SK-N-SH treated with all-trans-retinoic acid at 6 μM for 48 hours (cell line): ENCODE measurements around the gene TSSK6.

Experiments
- ATAC-seq: fragments of 200-7000 bp; cut with Tn5 transposase; 3 replicates; pipeline ENCODE4 v1.9.1; 2020; ENCODE audit warnings: mild to moderate bottlenecking, moderate library complexity
- ARNTL ChIP-seq: fragments of 450-650 bp; formaldehyde crosslinking; IDR thresholded peaks from 2 replicates; pipeline ENCODE4 v1.5.0; 2020; ENCODE audit warnings: low read depth, mild to moderate bottlenecking, moderate library complexity, borderline replicate concordance
- CSDC2 ChIP-seq: fragments of 250-450 bp; sonication (Bioruptor Pico); IDR thresholded peaks from 2 replicates; pipeline ENCODE4 v1.5.0; 2020; ENCODE audit warnings: mild to moderate bottlenecking, moderate library complexity
- ESRRG ChIP-seq: fragments of 250-450 bp; sonication (Bioruptor Pico); IDR thresholded peaks from 2 replicates; pipeline ENCODE4 v1.6.1; 2021; ENCODE audit warnings: mild to moderate bottlenecking
- GLIS3 ChIP-seq: fragments of 250-450 bp; sonication (Bioruptor Pico); IDR thresholded peaks from 2 replicates; pipeline ENCODE4 v1.5.0; 2020; ENCODE audit warnings: mild to moderate bottlenecking, moderate library complexity
- ISL1 ChIP-seq: fragments of 250-450 bp; sonication (Bioruptor Pico); IDR thresholded peaks from 2 replicates; pipeline ENCODE4 v2.1.2; 2022; ENCODE audit warnings: mild to moderate bottlenecking, moderate library complexity
- OSR1 ChIP-seq: fragments of 250-450 bp; sonication (Bioruptor Pico); IDR thresholded peaks from 2 replicates; pipeline ENCODE4 v1.8.0; 2022; ENCODE audit warnings: moderate library complexity, mild to moderate bottlenecking, inconsistent platforms
- PPARA ChIP-seq: fragments of 250-450 bp; sonication (Bioruptor Pico); IDR thresholded peaks from 2 replicates; pipeline ENCODE4 v1.5.0; 2020; ENCODE audit warnings: mild to moderate bottlenecking, borderline replicate concordance
- RARB ChIP-seq: fragments of 250-450 bp; sonication (Bioruptor Pico); IDR thresholded peaks from 2 replicates; pipeline ENCODE4 v1.8.0; 2021; ENCODE audit warnings: mild to moderate bottlenecking, moderate library complexity
- SNAI2 ChIP-seq: fragments of 250-450 bp; sonication (Bioruptor Pico); IDR thresholded peaks from 2 replicates; pipeline ENCODE4 v1.5.0; 2020; ENCODE audit warnings: mild to moderate bottlenecking, moderate library complexity
- TCF4 ChIP-seq: fragments of 250-450 bp; sonication (Bioruptor Pico); IDR thresholded peaks from 2 replicates; pipeline ENCODE4 v1.8.0; 2021; ENCODE audit warnings: mild to moderate bottlenecking, moderate library complexity, borderline replicate concordance
- TOX ChIP-seq: fragments of 250-450 bp; sonication (Bioruptor Pico); IDR thresholded peaks from 2 replicates; pipeline ENCODE4 v1.8.0; 2021; ENCODE audit warnings: mild to moderate bottlenecking, moderate library complexity, borderline replicate concordance
- ZC3H10 ChIP-seq: fragments of 250-450 bp; sonication (Bioruptor Pico); IDR thresholded peaks from 2 replicates; pipeline ENCODE4 v1.5.1; 2021; ENCODE audit warnings: mild to moderate bottlenecking, moderate library complexity
- ZFP3 ChIP-seq: fragments of 250-450 bp; sonication (Bioruptor Pico); IDR thresholded peaks from 2 replicates; pipeline ENCODE4 v1.5.0; 2020; ENCODE audit warnings: mild to moderate bottlenecking, moderate library complexity
- ZFP30 ChIP-seq: fragments of 450-650 bp; formaldehyde crosslinking; IDR thresholded peaks from 2 replicates; pipeline ENCODE4 v1.5.0; 2022; ENCODE audit warnings: mild to moderate bottlenecking, moderate library complexity
- ZNF565 ChIP-seq: fragments of 450-650 bp; formaldehyde crosslinking; conservative IDR thresholded peaks from 2 replicates; pipeline ENCODE4 v1.5.0; 2020; ENCODE audit warnings: low read depth, mild to moderate bottlenecking, moderate library complexity
- ZNF70 ChIP-seq: fragments of 450-650 bp; formaldehyde crosslinking; IDR thresholded peaks from 2 replicates; pipeline ENCODE4 v1.5.0; 2020; ENCODE audit warnings: mild to moderate bottlenecking, moderate library complexity
- ZNF8 ChIP-seq: fragments of 450-650 bp; formaldehyde crosslinking; IDR thresholded peaks from 2 replicates; pipeline ENCODE4 v1.5.0; 2020; ENCODE audit warnings: mild to moderate bottlenecking, moderate library complexity
- TF ChIP-seq, protein P1 (sequence below): fragments of 250-450 bp; sonication (Bioruptor Pico); IDR thresholded peaks from 2 replicates; pipeline ENCODE4 v1.8.0; 2020; ENCODE audit warnings: mild to moderate bottlenecking, moderate library complexity, borderline replicate concordance
- TF ChIP-seq, protein P2 (sequence below): fragments of 250-450 bp; sonication (Bioruptor Pico); IDR thresholded peaks from 2 replicates; pipeline ENCODE4 v1.5.1; 2021; ENCODE audit warnings: mild to moderate bottlenecking, moderate library complexity
- TF ChIP-seq, protein P3 (sequence below): fragments of 250-450 bp; sonication (Bioruptor Pico); IDR thresholded peaks from 2 replicates; pipeline ENCODE4 v1.5.0; 2020; ENCODE audit warnings: mild to moderate bottlenecking, moderate library complexity
- TF ChIP-seq, protein P4 (sequence below): fragments of 250-450 bp; sonication (Bioruptor Pico); IDR thresholded peaks from 2 replicates; pipeline ENCODE4 v1.5.1; 2020; ENCODE audit warnings: low read depth, mild to moderate bottlenecking, moderate library complexity

Gene TSSK6

DNA sequence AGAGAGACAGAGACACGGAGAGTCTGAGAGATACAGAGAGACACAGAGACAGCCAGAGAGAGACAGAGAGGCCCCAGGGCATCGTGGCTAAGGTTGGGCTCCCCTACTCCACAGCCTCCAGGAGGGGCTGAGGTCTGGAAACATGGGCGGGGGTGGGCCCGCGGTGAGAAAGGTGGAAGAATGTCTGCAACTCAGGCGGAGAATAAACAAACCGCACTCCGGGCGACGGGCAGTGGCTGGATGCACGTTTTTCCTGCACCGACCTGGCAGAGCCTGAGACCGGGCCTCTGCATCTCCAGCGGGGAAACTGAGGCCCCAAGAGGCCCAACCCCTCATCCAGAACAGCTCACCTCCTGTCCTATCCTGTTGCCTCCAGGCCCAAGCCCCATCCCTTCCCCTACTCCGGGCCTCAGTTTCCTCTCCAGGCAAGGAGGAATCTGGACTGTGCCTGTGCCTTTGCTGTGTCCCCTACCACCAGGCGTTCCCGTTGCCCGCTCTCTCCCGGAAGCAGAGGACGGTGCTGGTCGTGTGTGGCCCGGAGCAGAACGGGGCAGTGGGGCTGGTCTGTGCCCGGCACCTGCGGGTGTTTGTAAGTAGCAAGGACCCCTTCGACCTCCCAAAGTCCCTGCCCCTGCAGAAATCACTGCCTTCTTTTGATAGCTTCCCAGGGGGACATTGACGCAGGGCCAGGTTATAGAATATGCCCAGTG is 19.4 kb upstream of the TSSK6 start:
- ATAC-seq, result no peak
- TF ChIP-seq TCF4 (CRISPR knock-in tag) (no peak), SNAI2 (CRISPR knock-in tag) (no peak), ZNF8 (CRISPR knock-in tag) (no peak), ZNF70 (CRISPR knock-in tag) (no peak), GLIS3 (CRISPR knock-in tag) (no peak), ZFP30 (CRISPR knock-in tag) (no peak), ARNTL (CRISPR knock-in tag) (no peak), ZNF565 (CRISPR knock-in tag) (no peak), OSR1 (no peak), TOX (CRISPR knock-in tag) (no peak), ESRRG (CRISPR knock-in tag) (no peak), ISL1 (CRISPR knock-in tag) (no peak)
- TF ChIP-seq, protein P1, sequence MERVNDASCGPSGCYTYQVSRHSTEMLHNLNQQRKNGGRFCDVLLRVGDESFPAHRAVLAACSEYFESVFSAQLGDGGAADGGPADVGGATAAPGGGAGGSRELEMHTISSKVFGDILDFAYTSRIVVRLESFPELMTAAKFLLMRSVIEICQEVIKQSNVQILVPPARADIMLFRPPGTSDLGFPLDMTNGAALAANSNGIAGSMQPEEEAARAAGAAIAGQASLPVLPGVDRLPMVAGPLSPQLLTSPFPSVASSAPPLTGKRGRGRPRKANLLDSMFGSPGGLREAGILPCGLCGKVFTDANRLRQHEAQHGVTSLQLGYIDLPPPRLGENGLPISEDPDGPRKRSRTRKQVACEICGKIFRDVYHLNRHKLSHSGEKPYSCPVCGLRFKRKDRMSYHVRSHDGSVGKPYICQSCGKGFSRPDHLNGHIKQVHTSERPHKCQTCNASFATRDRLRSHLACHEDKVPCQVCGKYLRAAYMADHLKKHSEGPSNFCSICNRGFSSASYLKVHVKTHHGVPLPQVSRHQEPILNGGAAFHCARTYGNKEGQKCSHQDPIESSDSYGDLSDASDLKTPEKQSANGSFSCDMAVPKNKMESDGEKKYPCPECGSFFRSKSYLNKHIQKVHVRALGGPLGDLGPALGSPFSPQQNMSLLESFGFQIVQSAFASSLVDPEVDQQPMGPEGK (CRISPR knock-in tag), result no peak
- TF ChIP-seq, protein P2, sequence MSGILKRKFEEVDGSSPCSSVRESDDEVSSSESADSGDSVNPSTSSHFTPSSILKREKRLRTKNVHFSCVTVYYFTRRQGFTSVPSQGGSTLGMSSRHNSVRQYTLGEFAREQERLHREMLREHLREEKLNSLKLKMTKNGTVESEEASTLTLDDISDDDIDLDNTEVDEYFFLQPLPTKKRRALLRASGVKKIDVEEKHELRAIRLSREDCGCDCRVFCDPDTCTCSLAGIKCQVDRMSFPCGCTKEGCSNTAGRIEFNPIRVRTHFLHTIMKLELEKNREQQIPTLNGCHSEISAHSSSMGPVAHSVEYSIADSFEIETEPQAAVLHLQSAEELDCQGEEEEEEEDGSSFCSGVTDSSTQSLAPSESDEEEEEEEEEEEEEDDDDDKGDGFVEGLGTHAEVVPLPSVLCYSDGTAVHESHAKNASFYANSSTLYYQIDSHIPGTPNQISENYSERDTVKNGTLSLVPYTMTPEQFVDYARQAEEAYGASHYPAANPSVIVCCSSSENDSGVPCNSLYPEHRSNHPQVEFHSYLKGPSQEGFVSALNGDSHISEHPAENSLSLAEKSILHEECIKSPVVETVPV (CRISPR knock-in tag), result no peak
- TF ChIP-seq, protein P3, sequence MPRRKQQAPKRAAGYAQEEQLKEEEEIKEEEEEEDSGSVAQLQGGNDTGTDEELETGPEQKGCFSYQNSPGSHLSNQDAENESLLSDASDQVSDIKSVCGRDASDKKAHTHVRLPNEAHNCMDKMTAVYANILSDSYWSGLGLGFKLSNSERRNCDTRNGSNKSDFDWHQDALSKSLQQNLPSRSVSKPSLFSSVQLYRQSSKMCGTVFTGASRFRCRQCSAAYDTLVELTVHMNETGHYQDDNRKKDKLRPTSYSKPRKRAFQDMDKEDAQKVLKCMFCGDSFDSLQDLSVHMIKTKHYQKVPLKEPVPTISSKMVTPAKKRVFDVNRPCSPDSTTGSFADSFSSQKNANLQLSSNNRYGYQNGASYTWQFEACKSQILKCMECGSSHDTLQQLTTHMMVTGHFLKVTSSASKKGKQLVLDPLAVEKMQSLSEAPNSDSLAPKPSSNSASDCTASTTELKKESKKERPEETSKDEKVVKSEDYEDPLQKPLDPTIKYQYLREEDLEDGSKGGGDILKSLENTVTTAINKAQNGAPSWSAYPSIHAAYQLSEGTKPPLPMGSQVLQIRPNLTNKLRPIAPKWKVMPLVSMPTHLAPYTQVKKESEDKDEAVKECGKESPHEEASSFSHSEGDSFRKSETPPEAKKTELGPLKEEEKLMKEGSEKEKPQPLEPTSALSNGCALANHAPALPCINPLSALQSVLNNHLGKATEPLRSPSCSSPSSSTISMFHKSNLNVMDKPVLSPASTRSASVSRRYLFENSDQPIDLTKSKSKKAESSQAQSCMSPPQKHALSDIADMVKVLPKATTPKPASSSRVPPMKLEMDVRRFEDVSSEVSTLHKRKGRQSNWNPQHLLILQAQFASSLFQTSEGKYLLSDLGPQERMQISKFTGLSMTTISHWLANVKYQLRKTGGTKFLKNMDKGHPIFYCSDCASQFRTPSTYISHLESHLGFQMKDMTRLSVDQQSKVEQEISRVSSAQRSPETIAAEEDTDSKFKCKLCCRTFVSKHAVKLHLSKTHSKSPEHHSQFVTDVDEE (CRISPR knock-in tag), result no peak
- TF ChIP-seq, protein P4, sequence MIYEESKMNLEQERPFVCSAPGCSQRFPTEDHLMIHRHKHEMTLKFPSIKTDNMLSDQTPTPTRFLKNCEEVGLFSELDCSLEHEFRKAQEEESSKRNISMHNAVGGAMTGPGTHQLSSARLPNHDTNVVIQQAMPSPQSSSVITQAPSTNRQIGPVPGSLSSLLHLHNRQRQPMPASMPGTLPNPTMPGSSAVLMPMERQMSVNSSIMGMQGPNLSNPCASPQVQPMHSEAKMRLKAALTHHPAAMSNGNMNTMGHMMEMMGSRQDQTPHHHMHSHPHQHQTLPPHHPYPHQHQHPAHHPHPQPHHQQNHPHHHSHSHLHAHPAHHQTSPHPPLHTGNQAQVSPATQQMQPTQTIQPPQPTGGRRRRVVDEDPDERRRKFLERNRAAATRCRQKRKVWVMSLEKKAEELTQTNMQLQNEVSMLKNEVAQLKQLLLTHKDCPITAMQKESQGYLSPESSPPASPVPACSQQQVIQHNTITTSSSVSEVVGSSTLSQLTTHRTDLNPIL (CRISPR knock-in tag), result no peak

DNA sequence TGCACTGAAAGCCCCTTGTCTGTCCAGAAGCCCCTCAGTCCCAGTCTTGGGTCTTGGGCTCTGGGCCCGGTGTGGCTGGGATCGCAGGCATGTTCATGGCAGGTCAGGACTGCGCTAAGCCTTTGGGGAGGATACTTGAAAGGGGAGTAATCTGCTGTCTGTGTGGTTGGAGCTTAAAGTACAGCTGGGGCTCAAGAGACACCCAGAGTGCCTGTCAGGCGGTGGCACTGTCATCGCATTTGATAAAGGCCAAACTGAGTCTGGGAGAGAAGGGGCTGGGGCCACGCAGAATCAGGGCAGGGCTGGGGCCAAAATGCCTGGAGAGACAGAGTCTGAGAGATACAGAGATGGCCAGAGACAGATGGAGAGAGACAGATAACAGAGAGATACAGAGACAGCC is 18.5 kb upstream of the TSSK6 start:
- no peak for ATAC-seq
- TF ChIP-seq ZC3H10 (CRISPR knock-in tag), result no peak
- no peak for TF ChIP-seq ARNTL (CRISPR knock-in tag)
- TF ChIP-seq GLIS3 (CRISPR knock-in tag), result no peak
- TF ChIP-seq, protein P2 (CRISPR knock-in tag), result no peak
- TF ChIP-seq CSDC2 (CRISPR knock-in tag), result no peak
- no peak for TF ChIP-seq SNAI2 (CRISPR knock-in tag)
- TF ChIP-seq ESRRG (CRISPR knock-in tag), result no peak
- no peak for TF ChIP-seq ZNF8 (CRISPR knock-in tag)
- TF ChIP-seq, all 23 proteins: peak for 0

DNA sequence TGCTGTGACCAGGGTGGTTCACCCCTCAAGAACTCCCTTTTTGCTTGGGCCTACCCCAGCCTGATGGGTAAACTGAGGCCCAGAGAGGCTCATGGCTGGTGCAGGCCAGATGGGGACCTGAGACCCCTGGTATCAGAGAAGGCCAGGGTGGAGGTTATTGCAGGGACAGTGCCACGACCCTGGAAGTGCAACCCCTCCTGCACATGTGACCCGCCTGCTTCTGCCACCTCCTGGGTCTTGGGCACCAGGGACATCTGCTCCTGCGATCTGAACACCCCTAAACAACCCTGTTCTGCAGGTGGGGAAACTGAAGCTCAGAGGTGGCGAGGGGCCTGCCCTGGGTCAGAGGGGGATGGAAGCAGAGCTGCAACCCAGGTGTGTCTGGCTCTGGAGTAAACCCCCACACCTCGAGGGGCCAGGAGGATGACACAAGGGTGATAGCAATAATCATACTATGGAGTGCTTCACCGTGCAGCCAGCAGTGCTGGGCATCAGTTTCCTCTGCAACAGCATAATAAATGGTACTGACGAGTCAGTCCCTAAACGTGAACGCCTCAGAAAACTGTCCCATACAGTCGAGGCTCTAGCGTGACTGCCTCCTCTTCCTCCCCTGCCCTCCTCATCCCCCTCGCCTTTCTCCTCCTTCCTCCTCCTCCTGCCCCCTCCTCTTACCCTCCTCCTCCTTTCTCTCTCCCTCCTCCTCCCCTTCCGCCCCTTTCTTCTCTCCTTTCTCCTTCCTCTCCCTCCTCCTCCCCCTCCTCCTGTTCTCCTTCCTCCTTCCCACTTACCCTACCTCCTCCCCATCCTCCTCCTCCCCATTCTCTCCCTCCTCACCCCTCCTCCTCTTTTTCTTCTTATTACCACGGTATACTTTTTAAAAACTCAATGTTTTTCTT is 17.7 kb upstream of the TSSK6 start:
- ATAC-seq, result no peak
- TF ChIP-seq TOX (CRISPR knock-in tag), result no peak
- TF ChIP-seq RARB (CRISPR knock-in tag), result no peak
- no peak for TF ChIP-seq PPARA (CRISPR knock-in tag)
- TF ChIP-seq TCF4 (CRISPR knock-in tag), result no peak
- no peak for TF ChIP-seq ZFP30 (CRISPR knock-in tag)
- TF ChIP-seq, protein P2 (CRISPR knock-in tag), result no peak
- TF ChIP-seq, protein P3 (CRISPR knock-in tag), result no peak
- no peak for TF ChIP-seq ESRRG (CRISPR knock-in tag)
- TF ChIP-seq ARNTL (CRISPR knock-in tag), result no peak
- no peak for TF ChIP-seq SNAI2 (CRISPR knock-in tag)
- TF ChIP-seq ZFP3 (CRISPR knock-in tag), result no peak
- no peak for TF ChIP-seq ISL1 (CRISPR knock-in tag)
